ENCODE results near the gene VDAC2. TPM values are rescaled to one million over a fixed set of nuclear protein-coding genes. Genes with fewer than 3 reads are reported as not detected.
A peak's percentile ranks its signal among the peaks of the same experiment; 100 is the strongest.

VDAC2 gene
- polyA plus RNA-seq, 1 donor from 2014 or later: 291 TPM

GRCh38 chr10:75235375-75236177, 25.0 kb downstream of the VDAC2 start, which contains the start of gene COMTD1:
COMTD1 (minus strand) TSS chr10:75235957; CDS start chr10:75235928, 29 bp downstream.
- H3K79me2 ChIP-seq (replicated peaks; ENCODE audit: insufficient read depth, low read length): no peaks in the 10 kb centered on the region
- no peaks in the 10 kb centered on the region for H3K36me3 ChIP-seq (ENCODE audit: insufficient read depth, low read length)
- H3K4me3 ChIP-seq (ENCODE audit: low read length): peak within 1 kb of the TSS; percentile 82
- peaks cover 9% of the 10 kb centered on the region for H3K27me3 ChIP-seq (ENCODE audit: insufficient read depth, low read depth, low read length)
- H2AFZ ChIP-seq (ENCODE audit: low read depth, low read length): peak within 1 kb of the TSS; percentile 33
- peak within 1 kb of the TSS; percentile 65 for H3K4me2 ChIP-seq (ENCODE audit: low read length)
- TF ChIP-seq POLR2AphosphoS5 (IDR thresholded peaks at IDR 0.05) (peak; percentile 25), EP300 (conservative IDR thresholded peaks at IDR 0.05; ENCODE audit: poor library complexity, severe bottlenecking) (peak; percentile 49), CTCF (IDR thresholded peaks at IDR 0.05; ENCODE audit: poor library complexity, severe bottlenecking) (peak; percentile 100), SMC3 (conservative IDR thresholded peaks at IDR 0.05; ENCODE audit: poor library complexity) (peak; percentile 97), MXI1 (conservative IDR thresholded peaks at IDR 0.05; ENCODE audit: poor library complexity, severe bottlenecking) (peak; percentile 50), EZH2 (IDR thresholded peaks at IDR 0.05; ENCODE audit: borderline replicate concordance, insufficient read depth, low read length, poor library complexity, severe bottlenecking) (no peak), TAF1 (IDR thresholded peaks at IDR 0.05; ENCODE audit: low read depth) (no peak), RAD21 (conservative IDR thresholded peaks at IDR 0.05) (peak; percentile 99), REST (IDR thresholded peaks at IDR 0.05; ENCODE audit: borderline replicate concordance) (no peak)
- no peaks in the 10 kb centered on the region for H4K20me1 ChIP-seq (ENCODE audit: insufficient read depth)
- H3K9ac ChIP-seq (ENCODE audit: low read length): peak within 1 kb of the TSS; percentile 69
- no peaks in the 10 kb centered on the region for H3F3A ChIP-seq (ENCODE audit: insufficient read depth, low read length, poor library complexity, severe bottlenecking)
- no peaks in the 10 kb centered on the region for H3K9me3 ChIP-seq (ENCODE audit: low read length)
- H3K9me2 ChIP-seq (ENCODE audit: insufficient read depth, low read length): no peaks in the 10 kb centered on the region
- H3K27ac ChIP-seq (ENCODE audit: low read length): no peak within 1 kb of the TSS

GRCh38 chr10:75236178-75236825, 25.7 kb downstream of the VDAC2 start:
- peaks cover 9% of the 10 kb centered on the region for H3K27me3 ChIP-seq (ENCODE audit: insufficient read depth, low read depth, low read length)
- H3K36me3 ChIP-seq (ENCODE audit: insufficient read depth, low read length): no peaks in the 10 kb centered on the region
- H3K9me2 ChIP-seq (ENCODE audit: insufficient read depth, low read length): no peaks in the 10 kb centered on the region
- H3K79me2 ChIP-seq (replicated peaks; ENCODE audit: insufficient read depth, low read length): no peaks in the 10 kb centered on the region
- no peak overlapping the region for H3K27ac ChIP-seq (ENCODE audit: low read length)
- peak overlapping the region; percentile 2 for H3K9ac ChIP-seq (ENCODE audit: low read length)
- H4K20me1 ChIP-seq (ENCODE audit: insufficient read depth): no peaks in the 10 kb centered on the region
- no peaks in the 10 kb centered on the region for H3F3A ChIP-seq (ENCODE audit: insufficient read depth, low read length, poor library complexity, severe bottlenecking)
- no peaks in the 10 kb centered on the region for H3K9me3 ChIP-seq (ENCODE audit: low read length)
- TF ChIP-seq EP300 (conservative IDR thresholded peaks at IDR 0.05; ENCODE audit: poor library complexity, severe bottlenecking) (no peak), SMC3 (conservative IDR thresholded peaks at IDR 0.05; ENCODE audit: poor library complexity) (peak; percentile 52)
- no peak overlapping the region for H3K4me2 ChIP-seq (ENCODE audit: low read length)
- peak overlapping the region; percentile 82 for H3K4me3 ChIP-seq (ENCODE audit: low read length)
- no peak overlapping the region for H2AFZ ChIP-seq (ENCODE audit: low read depth, low read length)

Measured in neural cell (in vitro differentiated cells).